SK-N-SH (cell line): ENCODE data around the gene RABGAP1L.

Experiments
- EP300 ChIP-seq, 2 experiments: IDR thresholded peaks; 2 replicates each; pipeline versions ENCODE4 v1.4.0 to v1.6.1; 2012; ENCODE audit warnings: borderline replicate concordance in 1 of 2, low read depth in 1 of 2, low read length in 1 of 2
- GABPA ChIP-seq: IDR thresholded peaks from 2 replicates; pipeline ENCODE4 v1.4.0; 2012; ENCODE audit warnings: low read depth, mild to moderate bottlenecking
- JUND ChIP-seq: IDR thresholded peaks from 2 replicates; pipeline ENCODE4 v1.4.0; 2012
- POLR2AphosphoS5 ChIP-seq: IDR thresholded peaks from 2 replicates; pipeline ENCODE4 v1.6.1; 2012; ENCODE audit warnings: low read depth, low read length
- RAD21 ChIP-seq: IDR thresholded peaks from 2 replicates; pipeline ENCODE4 v1.6.1; 2012; ENCODE audit warnings: mild to moderate bottlenecking, low read length
- RCOR1 ChIP-seq: fragments of 150-350 bp; IDR thresholded peaks from 2 replicates; pipeline ENCODE4 v1.6.1; 2017; ENCODE audit warnings: antibody characterized with exemption, low read length
- RXRA ChIP-seq: IDR thresholded peaks from 2 replicates; pipeline ENCODE4 v1.4.0; 2012; ENCODE audit warnings: low read depth, mild to moderate bottlenecking, borderline replicate concordance
- TAF1 ChIP-seq: IDR thresholded peaks from 2 replicates; pipeline ENCODE4 v1.6.1; 2012; ENCODE audit warnings: low read depth, mild to moderate bottlenecking, low read length, moderate library complexity, borderline replicate concordance
- TCF12 ChIP-seq: IDR thresholded peaks from 2 replicates; pipeline ENCODE4 v1.4.0; 2012
- YY1 ChIP-seq: IDR thresholded peaks from 2 replicates; pipeline ENCODE4 v1.4.0; 2012; ENCODE audit warnings: low read depth, mild to moderate bottlenecking
- TF ChIP-seq, protein P1 (sequence below): fragments of 200-600 bp; sonication (generic); IDR thresholded peaks from 2 replicates; pipeline ENCODE4 v1.6.1; 2017; ENCODE audit warnings: antibody characterized with exemption, mild to moderate bottlenecking, moderate library complexity
- TF ChIP-seq, protein P2 (sequence below): IDR thresholded peaks from 2 replicates; pipeline ENCODE4 v1.4.0; 2012; ENCODE audit warnings: low read depth
- TF ChIP-seq, protein P3 (sequence below): IDR thresholded peaks from 2 replicates; pipeline ENCODE4 v1.6.1; 2012; ENCODE audit warnings: mild to moderate bottlenecking, low read depth, low read length, moderate library complexity
- TF ChIP-seq, protein P4 (sequence below): fragments of 150-350 bp; IDR thresholded peaks from 2 replicates; pipeline ENCODE4 v1.6.1; 2017; ENCODE audit warnings: antibody characterized with exemption, low read length, low read depth, borderline replicate concordance

DNA sequence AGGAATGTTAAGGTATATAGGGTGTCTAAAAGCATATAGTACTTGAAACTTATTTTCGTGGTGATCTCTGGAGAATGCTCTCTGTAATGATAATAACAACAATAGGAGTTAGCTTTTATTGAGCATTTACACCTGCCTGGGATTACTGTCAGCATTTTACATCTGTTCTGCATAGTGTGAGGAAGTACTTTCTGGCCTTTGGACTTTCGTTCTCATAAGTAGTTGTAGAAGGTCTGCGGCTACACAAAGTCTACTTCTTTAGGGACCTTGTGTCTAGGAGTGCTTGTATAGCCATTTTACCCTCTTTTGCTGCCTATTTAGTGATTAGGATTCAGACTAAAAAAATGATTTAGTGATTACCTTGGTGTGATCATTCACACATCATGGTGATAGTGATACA lies 184.8 kb downstream of the RABGAP1L start:
- TF ChIP-seq, protein P1, sequence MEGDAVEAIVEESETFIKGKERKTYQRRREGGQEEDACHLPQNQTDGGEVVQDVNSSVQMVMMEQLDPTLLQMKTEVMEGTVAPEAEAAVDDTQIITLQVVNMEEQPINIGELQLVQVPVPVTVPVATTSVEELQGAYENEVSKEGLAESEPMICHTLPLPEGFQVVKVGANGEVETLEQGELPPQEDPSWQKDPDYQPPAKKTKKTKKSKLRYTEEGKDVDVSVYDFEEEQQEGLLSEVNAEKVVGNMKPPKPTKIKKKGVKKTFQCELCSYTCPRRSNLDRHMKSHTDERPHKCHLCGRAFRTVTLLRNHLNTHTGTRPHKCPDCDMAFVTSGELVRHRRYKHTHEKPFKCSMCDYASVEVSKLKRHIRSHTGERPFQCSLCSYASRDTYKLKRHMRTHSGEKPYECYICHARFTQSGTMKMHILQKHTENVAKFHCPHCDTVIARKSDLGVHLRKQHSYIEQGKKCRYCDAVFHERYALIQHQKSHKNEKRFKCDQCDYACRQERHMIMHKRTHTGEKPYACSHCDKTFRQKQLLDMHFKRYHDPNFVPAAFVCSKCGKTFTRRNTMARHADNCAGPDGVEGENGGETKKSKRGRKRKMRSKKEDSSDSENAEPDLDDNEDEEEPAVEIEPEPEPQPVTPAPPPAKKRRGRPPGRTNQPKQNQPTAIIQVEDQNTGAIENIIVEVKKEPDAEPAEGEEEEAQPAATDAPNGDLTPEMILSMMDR = no peak
- TF ChIP-seq, protein P2, sequence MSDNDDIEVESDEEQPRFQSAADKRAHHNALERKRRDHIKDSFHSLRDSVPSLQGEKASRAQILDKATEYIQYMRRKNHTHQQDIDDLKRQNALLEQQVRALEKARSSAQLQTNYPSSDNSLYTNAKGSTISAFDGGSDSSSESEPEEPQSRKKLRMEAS = no peak
- TF ChIP-seq RAD21 = no peak
- no peak for TF ChIP-seq RCOR1
- TF ChIP-seq, protein P3, sequence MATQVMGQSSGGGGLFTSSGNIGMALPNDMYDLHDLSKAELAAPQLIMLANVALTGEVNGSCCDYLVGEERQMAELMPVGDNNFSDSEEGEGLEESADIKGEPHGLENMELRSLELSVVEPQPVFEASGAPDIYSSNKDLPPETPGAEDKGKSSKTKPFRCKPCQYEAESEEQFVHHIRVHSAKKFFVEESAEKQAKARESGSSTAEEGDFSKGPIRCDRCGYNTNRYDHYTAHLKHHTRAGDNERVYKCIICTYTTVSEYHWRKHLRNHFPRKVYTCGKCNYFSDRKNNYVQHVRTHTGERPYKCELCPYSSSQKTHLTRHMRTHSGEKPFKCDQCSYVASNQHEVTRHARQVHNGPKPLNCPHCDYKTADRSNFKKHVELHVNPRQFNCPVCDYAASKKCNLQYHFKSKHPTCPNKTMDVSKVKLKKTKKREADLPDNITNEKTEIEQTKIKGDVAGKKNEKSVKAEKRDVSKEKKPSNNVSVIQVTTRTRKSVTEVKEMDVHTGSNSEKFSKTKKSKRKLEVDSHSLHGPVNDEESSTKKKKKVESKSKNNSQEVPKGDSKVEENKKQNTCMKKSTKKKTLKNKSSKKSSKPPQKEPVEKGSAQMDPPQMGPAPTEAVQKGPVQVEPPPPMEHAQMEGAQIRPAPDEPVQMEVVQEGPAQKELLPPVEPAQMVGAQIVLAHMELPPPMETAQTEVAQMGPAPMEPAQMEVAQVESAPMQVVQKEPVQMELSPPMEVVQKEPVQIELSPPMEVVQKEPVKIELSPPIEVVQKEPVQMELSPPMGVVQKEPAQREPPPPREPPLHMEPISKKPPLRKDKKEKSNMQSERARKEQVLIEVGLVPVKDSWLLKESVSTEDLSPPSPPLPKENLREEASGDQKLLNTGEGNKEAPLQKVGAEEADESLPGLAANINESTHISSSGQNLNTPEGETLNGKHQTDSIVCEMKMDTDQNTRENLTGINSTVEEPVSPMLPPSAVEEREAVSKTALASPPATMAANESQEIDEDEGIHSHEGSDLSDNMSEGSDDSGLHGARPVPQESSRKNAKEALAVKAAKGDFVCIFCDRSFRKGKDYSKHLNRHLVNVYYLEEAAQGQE = no peak
- no peak for TF ChIP-seq EP300 (IDR thresholded peaks at IDR 0.05; ENCODE audit: borderline replicate concordance in 1 of 2, low read depth in 1 of 2, low read length in 1 of 2)
- TF ChIP-seq YY1 = no peak
- TF ChIP-seq TAF1 = no peak
- TF ChIP-seq JUND = no peak
- TF ChIP-seq POLR2AphosphoS5 = no peak
- TF ChIP-seq TCF12 = no peak
- no peak for TF ChIP-seq GABPA
- TF ChIP-seq, protein P4, sequence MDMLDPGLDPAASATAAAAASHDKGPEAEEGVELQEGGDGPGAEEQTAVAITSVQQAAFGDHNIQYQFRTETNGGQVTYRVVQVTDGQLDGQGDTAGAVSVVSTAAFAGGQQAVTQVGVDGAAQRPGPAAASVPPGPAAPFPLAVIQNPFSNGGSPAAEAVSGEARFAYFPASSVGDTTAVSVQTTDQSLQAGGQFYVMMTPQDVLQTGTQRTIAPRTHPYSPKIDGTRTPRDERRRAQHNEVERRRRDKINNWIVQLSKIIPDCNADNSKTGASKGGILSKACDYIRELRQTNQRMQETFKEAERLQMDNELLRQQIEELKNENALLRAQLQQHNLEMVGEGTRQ = no peak
- TF ChIP-seq RXRA = no peak
